H7 (cell line): ENCODE results near the gene LAP3. TPM values are rescaled to one million over a fixed set of nuclear protein-coding genes. Genes with fewer than 3 reads are reported as not detected.
"Not testable (repeated sequence)": the region's sequence is repeated elsewhere in the genome, so short reads cannot be mapped to it uniquely, and the experiment has no call there.

Experiments
- DNase-seq: peaks from one replicate; pipeline ENCODE4 v3.0.0; 2012
- H3K27me3 ChIP-seq: 2 replicates; pipeline ENCODE4 v1.6.0; 2011; ENCODE audit warnings: mild to moderate bottlenecking, low read length; ENCODE audit not compliant: control insufficient read depth, insufficient read depth
- H3K36me3 ChIP-seq: replicated peaks from 2 replicates; pipeline ENCODE4 v1.5.1; 2011; ENCODE audit warnings: low read length; ENCODE audit not compliant: control insufficient read depth, insufficient read depth
- H3K4me3 ChIP-seq: 2 replicates; pipeline ENCODE4 v1.5.1; 2011; ENCODE audit warnings: low read depth, mild to moderate bottlenecking, control low read depth, low read length, moderate library complexity; ENCODE audit not compliant: insufficient read depth
- total RNA-seq: library from RNA; depleted of rRNA; stranded (reverse); fragments of >200 nt; shearing (Covaris generic); gene quantifications from 2 replicates; pipeline ENCODE4 v1.2.3, GENCODE V29; 2014

The LAP3 gene
- total RNA-seq, 1 experiment from 2014 or later = 77.4 TPM

DNA sequence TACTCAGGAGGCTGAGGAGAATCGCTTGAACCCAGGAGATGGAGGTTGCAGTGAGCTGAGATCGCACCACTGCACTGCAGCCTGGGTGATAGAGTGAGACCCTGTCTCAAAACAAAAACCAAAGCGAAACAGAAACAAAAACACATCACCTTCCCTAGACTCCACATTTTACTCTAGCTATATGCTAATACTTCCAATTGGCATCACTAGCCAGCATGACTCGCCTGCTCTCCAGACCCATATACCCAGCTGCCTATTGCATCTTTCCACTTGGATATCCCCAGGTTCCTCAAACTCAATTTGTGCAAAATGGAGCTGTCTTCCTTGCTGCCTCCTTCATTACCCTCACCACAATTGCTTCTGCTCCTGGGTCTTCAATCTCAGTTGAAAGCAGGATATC lies 22.4 kb upstream of the LAP3 start:
- Histone ChIP-seq H3K27me3 (no peaks in the 10 kb centered on the region), H3K36me3 (no peaks in the 10 kb centered on the region)
- DNase-seq = no peak

DNA sequence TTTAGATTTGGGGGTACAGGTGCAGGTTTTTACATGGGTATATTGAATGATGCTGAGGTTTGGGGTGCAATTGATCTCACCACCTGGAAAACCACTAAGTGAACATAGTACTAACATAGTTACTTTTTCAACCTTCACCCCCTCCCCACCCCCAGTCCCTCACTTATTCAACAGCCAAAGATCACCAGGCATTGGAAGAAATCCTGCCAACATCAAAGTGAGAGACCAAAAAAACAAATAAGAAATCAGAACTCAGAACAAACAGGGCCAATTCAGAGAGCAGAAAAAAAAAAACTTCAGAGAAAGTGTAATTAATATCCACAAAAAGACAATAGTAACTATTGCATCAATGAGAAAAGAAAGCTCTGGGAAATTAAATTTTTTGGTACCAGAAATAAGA lies 20.5 kb upstream of the LAP3 start:
- H3K4me3 ChIP-seq = no peak overlapping the region
- no peaks in the 10 kb centered on the region for H3K36me3 ChIP-seq
- no peaks in the 10 kb centered on the region for H3K27me3 ChIP-seq
- DNase-seq = no peak

More for the DNA sequence above, 22.4 kb upstream of the LAP3 start:
- H3K4me3 ChIP-seq = no peak overlapping the region

DNA sequence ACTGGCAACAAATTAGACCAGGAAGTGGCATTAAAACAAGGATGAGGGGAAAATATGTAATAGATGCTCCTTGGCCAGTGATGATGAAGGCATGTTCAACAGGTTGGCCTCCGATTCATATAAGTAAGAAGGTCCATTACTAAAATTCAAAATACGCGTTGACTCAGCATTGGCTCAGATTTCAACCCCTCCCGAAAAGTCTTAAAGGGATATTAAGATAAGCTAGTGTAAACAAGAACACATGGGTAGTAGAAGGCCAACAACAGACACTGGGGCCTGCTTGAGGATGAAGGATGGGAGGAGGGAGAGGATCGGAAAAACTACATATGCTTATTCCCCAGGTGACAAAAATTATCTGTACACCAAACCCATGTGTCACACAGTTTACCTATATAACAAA lies 19.1 kb upstream of the LAP3 start:
- no peaks in the 10 kb centered on the region for H3K36me3 ChIP-seq
- no peak for DNase-seq
- H3K27me3 ChIP-seq = no peaks in the 10 kb centered on the region
- H3K4me3 ChIP-seq = no peak overlapping the region

DNA sequence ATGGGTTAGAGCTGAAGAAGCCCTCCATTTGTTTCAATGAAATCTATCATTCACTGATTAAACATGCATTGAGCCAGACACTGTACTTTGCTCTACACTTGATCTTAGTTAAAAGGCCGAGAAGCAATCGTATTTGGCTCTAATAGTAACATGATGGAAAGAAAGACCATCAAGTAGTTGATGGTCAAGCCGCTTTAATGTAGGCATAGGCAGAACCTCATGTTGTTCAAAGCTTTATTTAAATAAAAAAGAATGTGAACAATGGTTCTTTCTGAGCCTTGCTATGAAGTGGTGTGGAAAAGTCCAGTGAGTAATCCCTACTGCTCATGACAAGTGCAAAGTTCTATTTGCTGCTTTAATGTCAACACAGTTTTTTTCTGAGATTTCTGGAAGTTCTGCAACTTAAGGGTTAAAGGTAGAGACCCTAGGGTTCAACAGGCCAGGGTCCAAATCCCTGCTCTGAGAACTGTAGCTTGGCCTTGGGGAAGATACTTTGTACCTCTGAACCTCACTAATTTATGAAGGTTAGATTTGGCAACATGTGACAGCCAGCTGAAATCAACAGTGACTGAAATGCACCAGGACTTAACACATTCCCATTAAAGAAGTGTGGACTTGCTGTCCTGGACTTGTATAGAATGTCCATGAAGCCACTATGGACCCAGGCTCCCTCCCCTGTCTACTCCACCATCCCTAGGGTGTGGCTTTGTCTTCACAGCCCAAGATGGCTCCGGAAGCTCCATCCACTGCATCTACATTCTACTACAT lies 17.9 kb upstream of the LAP3 start:
- no peak overlapping the region for H3K4me3 ChIP-seq
- no peak for DNase-seq

DNA sequence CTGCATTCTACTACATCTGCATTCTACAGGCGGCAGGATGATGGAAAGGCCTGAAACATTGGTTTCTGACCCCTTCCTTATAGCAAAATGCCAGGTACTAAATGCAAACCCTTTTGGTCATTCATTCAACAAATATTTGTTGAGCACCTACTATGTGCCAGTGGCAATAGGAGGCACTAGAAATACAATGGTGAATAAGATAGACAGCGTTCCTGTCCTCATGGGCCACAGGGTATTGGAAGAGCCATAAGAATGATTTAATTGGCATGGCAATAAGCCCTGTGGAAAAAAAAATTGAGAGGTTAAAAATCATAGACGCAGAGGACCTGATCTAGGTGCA lies 17.3 kb upstream of the LAP3 start:
- Histone ChIP-seq H3K27me3 (no peaks in the 10 kb centered on the region), H3K4me3 (no peak overlapping the region), H3K36me3 (no peaks in the 10 kb centered on the region)
- no peak for DNase-seq

More for the DNA sequence above, 17.9 kb upstream of the LAP3 start:
- no peaks in the 10 kb centered on the region for H3K36me3 ChIP-seq
- no peaks in the 10 kb centered on the region for H3K27me3 ChIP-seq

DNA sequence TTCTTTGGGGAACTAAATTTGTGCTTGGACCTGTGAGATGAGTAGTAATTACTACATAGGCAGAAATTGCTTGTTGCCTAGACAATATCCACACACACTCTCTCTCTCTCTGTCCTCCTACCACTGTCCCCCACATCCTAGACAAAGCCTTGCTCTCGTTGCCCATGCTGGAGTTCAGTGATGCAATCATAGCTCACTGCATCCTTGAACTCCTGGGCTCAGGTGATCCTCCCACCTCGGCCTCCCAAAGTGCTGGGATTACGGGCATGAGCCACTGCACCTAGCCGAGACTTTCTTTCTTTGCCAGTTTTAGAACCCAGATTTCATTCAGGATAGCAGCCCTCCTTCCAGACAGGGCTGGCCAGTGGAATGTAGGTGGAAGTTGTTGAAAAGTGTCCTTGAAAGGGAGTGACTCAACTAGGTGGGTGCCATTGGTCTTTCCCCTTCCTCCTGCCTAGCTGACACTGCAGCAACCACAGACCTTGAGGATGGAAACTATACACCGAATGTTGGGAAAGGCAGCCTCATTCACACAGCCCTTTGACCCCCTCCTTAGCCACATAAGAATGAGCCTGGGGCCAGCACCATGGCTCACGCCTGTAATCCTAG lies 16.8 kb upstream of the LAP3 start:
- no peaks in the 10 kb centered on the region for H3K27me3 ChIP-seq
- DNase-seq = no peak
- H3K36me3 ChIP-seq = no peaks in the 10 kb centered on the region
- no peak overlapping the region for H3K4me3 ChIP-seq

DNA sequence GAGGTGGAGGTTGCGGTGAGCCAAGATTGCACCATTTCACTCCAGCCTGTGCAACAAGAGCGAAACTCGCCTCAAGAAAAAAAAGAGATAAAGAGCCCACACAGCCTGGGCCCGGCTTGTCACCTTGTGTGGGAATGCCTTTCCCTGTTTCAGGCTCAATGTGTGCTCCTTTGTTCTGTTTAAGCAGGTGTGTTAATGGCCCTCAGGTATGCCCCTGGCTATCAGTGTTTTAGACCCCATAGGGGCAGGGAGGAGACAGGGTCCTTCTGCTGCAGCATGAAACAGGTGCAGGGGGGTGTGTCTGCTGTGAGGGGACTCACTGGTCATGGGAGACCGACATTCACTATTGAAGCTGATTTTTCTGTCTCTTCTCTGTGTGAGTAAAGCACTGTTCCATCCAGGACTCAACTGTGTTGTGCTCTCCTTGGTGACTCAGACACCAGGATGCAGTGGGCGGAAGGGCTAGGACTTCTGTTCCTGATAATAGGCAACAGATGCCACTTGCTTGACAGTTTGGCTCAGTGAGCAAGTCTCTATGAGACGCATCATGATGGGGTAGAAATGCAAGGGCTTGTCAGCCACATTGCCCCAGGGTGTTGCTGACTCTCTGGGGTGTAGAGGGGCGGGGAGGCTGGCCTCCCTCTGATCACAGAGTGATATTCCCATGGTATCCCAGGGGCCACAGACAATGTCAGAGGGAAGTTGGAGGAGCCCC lies 15.6 kb upstream of the LAP3 start:
- H3K27me3 ChIP-seq = no peaks in the 10 kb centered on the region
- no peak overlapping the region for H3K4me3 ChIP-seq
- H3K36me3 ChIP-seq = no peaks in the 10 kb centered on the region
- DNase-seq = no peak

DNA sequence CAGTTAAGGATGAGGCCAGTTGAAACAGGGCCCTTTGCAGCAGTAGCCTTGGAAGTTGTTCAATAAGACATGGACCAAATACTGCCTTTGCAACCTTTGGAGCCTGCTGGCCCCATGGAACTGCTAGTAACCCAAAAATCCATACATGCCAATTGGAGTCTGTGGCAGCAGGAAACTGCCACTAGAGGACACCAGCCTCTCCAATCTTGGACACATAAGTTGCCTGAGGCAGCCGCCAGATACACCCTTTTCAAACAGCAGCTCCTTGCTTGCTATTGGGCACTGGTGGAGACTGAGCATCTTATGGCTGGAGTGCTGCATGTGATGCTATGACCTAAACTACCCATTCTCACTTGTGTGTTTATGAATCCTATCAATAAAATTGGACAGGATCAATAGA lies 14.8 kb upstream of the LAP3 start:
- Histone ChIP-seq H3K36me3 (no peaks in the 10 kb centered on the region), H3K4me3 (no peak overlapping the region), H3K27me3 (no peaks in the 10 kb centered on the region)
- no peak for DNase-seq

DNA sequence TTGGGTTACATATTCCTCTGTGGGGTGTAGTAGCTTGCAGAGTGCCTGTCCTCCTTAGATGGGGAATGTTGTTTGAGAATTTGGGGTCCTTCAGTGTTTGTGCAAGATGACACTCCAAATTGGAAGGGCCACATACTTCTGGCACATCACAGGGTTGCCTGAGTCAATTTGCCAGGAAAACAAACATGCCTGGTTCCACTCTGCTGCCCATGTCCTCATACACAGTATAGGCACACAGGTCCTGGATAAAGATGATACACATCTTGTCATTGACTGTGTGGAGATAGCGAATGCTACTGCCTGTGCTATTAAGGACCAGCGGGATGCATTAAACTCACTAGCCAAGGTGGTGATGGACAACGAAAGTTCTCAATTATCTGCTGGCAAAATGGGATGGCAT lies 11.2 kb upstream of the LAP3 start:
- Histone ChIP-seq H3K27me3 (no peaks in the 10 kb centered on the region), H3K36me3 (no peaks in the 10 kb centered on the region), H3K4me3 (no peak overlapping the region)
- DNase-seq = no peak

DNA sequence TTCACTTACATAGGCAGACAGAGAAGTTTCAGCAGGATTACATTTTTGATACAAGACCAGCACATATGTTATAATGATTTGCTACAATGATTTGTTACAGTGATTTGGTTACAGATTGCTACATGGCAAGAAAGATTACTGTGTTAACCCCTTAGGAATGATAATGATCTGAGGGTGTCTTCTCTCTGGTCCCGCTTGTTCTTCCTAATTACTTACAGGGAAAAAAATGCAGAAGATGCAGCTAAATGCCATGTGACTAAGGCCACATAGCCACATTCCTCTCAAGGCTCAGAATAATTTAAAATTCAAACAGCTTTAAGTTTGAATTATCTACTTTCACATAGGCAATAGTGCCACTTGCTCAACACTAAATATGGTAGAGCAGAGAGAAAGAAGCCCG lies 9.7 kb upstream of the LAP3 start:
- no peak for DNase-seq

DNA sequence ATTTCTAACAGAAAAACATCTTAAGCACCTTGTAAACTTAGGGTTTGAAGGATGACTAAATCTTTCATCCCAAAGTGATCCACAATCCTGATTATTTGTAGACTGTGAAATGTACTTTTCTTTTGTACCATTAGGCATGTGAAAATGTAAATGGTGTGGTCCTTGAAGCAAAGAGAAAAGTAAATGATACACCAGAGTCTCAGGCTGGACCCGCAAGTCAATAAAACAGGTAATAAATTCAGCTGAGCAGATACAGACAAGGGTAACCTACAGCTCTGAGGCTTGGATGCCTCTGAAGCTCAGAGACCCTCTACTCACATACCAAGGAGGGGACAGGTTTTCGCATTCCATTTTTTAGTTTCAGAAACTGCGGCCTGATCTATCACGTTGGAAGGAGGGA lies 2.8 kb upstream of the LAP3 start:
- Histone ChIP-seq H3K27me3 (peaks cover 2% of the 10 kb centered on the region; the same call in 1 of the 2 replicates), H3K36me3 (no peaks in the 10 kb centered on the region), H3K4me3 (no peak overlapping the region)
- DNase-seq = no peak

More for the DNA sequence above, 9.7 kb upstream of the LAP3 start:
- Histone ChIP-seq H3K27me3 (no peaks in the 10 kb centered on the region), H3K36me3 (no peaks in the 10 kb centered on the region), H3K4me3 (no peak overlapping the region)

DNA sequence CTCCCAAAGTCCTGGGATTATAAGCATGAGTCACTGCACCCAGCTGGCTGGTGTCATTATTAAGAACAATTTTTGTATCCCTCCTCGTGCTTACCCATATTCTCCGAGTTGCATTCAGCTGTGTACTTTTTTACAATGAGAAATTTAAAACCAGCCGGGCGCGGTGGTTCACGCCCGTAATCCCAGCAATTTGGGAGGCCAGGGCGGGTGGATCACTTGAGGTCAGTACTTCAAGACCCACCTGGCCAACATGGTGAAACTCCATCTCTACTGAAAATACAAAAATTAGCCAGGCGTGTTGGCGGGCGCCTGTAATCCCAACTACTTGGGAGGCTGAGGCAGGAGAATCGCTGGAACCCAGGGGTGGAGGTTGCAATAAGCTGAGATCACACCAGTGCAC lies 1.8 kb upstream of the LAP3 start:
- not testable (repeated sequence) for H3K36me3 ChIP-seq

DNA sequence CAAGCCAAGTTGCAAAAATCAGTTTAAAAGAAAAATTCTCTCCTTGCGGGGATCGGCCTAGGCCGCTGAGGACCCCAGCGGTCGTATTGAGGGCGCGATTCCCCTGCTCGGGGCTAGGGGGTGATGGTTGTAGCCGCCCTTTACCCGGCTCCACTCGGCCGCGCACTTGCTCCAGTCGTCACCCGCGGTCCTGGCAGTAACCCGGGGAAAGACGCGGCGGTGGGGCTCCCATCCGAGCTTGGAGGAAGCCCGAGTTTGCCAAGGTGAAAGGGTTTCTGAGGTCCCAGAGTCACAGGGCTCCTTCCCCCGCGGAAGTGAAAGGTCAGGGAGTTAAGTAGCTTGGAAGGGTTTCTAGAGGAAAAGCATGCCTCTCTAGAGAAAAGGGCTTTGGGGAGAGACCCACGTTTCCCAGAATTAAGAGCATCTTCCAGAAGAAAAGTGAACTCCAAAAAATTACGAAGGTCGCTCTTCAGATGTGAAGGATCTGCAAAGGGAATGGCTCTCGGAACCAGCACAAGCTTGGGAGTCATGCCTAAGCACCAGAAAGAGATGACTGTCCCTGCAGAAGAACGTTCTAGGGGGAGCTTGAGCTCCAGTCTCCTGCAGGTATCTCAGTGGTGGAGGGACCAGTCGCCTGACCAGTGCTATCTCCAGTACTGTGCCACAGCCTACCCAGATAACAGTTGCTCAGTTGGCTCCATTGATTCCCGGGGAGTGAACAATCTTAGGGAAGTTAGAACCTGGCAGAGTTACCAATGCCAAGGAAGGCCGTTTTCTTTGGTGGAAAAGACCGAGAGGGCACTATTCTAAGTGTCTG lies 875 bp downstream of the LAP3 start:
- DNase-seq = peak; percentile 30
- Histone ChIP-seq H3K36me3 (peaks cover 1% of the 10 kb centered on the region), H3K27me3 (peaks cover 2% of the 10 kb centered on the region; the same call in 1 of the 2 replicates), H3K4me3 (peak overlapping the region; percentile 74)

More for the DNA sequence above, 1.8 kb upstream of the LAP3 start:
- not testable (repeated sequence) for H3K27me3 ChIP-seq, H3K4me3 ChIP-seq, DNase-seq

DNA sequence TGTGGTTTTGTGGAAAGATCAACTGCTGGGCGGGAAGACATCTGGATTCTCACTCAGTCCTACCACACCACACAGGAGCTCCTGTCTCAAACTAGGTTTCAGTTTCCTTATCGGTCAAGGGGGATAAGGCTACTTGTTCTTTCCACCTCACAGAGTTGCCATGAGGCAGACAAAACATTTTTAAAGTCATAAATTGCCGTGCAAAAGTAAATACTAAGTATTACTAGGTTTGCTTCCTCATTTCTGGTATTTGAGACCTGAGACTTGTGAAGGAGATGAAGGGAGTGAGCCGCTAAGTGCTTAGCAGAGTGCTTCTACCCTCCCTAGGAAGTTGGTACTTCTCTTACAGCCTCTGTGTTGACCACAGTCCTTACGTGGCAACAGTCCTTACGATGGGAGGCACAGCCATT lies 1.5 kb downstream of the LAP3 start:
- H3K27me3 ChIP-seq = peaks cover 2% of the 10 kb centered on the region; the same call in 1 of the 2 replicates
- H3K36me3 ChIP-seq = peaks cover 3% of the 10 kb centered on the region
- DNase-seq = no peak
- H3K4me3 ChIP-seq = no peak overlapping the region
